ENCODE data around the gene PRDM5.

- TF ChIP-seq CTCF (IDR thresholded peaks at IDR 0.05; ENCODE audit: low read length) (no peak), EZH2 (IDR thresholded peaks at IDR 0.05; ENCODE audit: borderline replicate concordance, low read length) (no peak)
These were observed 36.3 kb downstream of the PRDM5 start for GRCh38 chr4:120886191-120886590.

Measured in OCI-LY1 (cell line).